ENCODE data around the gene CLTA.
"Not testable (repeated sequence)": the region's sequence is repeated elsewhere in the genome, so short reads cannot be mapped to it uniquely, and the experiment has no call there.

Gene CLTA

DNA sequence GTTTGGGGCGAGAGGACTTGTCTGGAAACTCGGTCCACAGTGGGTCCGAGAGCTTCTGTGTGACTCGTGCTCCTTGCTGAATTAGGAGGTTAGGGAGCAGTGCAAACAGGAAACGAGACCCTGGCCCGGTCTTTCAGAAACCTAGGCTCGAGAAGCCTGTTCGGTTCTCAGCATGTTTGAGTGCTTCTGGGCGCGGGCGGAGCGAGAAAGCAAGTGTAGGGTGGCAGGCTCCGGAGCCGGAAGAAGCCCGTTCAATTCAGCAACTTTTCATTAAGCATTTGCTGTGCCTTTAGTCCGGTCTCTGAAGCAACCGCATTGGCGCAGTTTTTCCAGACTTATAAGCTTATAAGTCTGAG is 547 bp downstream of the CLTA start:
- no peak for DNase-seq

DNA sequence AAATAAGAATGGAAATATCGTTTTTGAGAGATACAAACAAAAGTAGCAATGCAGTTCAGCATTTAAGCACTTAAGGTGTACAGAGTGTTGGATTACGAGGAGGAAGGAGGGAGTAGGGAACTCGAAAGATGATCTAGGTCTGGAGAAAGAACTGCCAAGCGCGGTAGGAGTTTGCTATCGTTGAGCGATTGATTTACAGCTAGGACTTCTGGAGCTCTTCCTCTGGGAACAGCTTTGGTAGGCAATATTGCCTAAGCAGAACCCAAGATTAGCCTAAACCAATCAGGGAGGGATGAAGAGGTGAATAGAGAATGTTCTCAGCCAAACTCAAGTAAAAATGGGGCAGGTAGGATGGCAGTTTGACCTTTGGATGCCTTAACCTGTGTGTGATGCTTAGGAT is 965 bp downstream of the CLTA start:
- no peak for DNase-seq

DNA sequence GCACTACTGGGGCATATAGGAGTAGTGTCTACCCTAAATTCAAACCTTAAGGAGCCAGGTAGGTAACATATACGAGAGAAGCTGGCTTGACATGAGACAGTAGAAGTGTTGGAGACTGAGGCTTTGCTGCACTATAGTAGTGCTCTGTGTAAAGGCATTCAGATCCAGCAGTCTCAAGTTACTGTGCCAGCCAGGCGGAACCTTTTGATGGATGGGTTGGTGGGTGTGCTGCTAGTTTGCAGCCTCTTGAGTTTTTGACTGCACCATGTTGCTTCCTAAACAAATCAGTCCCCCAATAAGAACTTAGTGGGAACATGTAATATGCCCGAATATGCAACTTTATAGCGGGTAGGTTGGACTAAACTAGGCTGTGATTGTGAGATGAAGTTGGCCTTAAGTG is 1.5 kb downstream of the CLTA start:
- DNase-seq = no peak

DNA sequence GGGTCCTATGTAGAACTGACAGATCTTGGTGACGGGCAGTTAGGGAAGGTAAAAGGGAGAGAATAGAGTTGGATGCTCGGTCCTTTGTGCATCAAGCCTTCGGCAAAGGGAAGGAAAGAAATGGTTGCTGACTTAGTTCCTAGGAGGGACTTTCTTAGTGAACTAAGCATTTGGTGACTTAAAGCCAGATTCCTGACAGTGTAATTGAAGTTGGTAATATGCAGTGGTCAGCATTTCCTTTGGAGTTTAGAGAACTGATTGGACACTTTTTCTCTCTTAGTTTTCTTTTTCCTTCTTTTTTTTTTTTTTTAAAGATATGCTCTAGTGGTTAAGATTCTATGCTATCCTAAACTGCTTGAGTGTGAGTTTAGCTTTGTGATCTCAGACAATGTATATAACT is 2.3 kb downstream of the CLTA start:
- no peak for DNase-seq

DNA sequence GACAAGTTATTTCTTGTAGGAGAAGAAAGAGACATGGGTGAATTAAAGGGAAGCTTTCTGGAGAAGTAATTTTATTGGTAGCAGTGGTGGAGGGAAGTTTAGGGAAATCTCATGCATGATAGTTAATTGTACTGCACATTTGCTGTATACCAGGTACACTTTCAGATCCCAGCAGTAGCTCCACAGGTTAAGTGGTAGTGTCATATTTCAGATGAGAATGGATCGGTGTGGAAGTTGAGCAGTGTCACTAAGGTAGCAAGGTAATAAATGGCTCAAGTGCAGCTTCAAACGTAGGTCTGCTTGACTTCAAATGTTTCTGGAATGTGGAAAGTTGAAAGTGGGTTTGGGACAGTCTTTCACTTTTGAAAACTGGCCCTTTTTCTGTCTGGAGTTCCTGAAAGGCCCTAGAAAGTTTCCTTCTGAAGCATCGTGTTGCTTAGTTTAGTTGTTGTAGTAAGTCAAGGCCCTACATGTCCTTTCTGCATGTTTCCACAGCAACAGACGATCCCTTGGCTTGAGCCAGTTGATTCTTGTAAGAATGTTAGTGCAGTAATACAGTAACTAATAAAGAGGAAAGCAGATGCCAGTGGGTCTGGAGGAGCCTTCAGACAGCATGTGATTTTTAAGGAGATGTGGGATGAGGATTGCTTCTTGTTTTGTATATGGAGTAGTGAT is 3.7 kb downstream of the CLTA start:
- no peak for DNase-seq

DNA sequence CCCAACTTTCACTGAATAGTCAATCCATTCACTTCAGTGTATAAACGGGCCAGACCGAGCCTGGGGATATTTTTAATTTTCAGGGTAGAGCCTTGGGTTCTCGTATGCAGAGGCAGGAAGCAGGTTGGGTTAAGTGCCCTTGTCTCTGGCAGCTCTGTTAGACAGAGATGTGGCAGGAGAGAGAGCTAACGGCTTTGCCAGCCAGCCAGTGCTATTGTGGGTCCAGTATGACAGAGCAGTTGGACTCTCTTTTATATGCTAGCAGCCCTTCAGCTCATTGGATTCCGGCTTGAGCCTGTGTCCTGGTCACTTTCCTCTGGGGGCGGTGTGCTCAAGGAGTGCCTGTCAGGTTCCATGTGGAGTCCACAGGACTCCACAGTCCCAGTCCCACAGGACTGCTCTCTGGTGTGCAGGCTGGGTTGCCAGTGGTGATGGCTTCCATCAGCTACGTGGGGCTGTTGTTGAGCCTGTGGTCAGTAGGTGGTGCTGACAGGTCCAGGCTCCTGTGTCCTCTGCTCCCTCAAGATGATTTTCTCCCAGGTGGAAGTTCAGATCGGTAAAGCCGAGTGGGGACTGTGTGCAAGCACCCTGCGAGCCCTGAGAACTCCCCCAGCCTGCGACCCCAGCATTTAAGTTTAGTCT is 14.3 kb downstream of the CLTA start:
- no peak for DNase-seq

DNA sequence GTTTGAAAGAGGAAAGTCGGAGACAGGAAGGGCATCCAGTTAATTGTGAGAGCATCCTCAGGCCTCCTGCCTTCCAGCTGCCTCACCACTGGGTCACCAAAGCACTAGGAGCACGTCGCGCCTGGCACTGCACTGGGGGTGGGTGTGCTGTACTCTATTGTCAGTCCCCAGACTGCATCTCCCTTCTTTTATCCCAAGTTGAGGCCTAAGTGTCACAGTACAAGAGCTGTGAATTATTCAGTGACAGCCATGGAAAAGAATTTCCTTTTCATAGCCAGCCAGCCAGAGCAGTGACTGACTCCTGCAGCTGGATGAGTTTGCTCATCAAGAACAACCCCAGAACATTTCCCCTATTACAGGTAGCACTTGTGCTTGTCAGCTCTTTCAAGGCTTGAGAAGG is 16.3 kb downstream of the CLTA start:
- DNase-seq = no peak

DNA sequence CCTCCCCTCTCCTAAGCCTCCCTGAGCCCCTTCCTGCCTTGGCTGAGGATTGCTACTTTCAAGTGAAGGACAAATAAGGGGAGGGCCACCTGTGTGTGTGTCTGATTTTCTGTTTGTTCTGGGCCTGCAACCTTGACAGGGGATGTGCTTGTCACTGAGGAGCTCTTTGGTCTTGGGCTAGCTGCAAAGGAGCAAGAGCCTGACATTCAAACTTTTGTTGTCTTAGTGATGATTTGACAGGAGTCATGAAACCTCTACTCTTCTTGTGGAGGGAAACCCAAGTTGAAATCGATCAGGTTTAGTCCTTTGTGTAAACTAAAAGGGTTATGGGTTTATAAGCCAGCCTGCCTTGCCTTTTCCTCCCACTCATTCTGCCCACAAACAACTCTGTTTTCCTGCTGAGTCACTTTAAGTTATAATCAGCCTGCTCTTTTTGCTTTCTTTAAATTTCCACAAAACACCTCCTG is 16.9 kb downstream of the CLTA start:
- no peak for DNase-seq

DNA sequence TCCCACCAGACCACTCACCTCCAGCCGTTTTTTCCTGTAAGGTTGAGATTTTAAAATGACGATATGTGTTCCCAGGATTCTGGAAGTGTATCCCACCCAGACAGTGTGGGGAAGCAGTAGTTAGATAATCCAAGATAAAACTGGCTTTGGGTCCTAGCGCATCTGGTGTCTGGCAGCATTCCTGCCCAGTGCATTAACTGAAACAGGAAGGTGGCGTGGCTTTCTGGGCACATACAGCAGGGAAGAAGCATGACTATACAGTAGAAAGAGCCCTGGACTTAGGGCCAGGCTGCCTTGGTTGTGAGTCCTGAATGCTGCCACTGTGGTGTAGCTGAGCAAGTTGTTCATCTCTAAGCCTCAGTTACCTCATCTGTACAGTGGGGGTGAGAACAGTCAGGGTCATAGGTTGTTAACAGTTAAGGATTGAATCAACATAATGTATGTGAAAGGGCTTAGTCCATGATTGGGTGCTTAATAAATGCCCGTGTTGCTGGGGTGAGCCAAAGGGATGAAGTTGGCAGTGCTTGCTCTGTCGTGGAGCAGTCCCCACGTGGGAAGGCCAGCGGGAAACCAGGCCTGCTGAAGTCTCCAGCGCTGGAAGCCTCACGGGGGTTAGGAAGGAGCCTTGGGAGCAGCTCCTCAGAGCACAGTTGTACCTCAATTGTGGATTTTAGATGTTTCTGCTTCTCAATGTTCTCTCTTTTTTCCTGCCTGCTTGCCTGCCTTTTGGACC is 18.0 kb downstream of the CLTA start:
- DNase-seq = no peak

DNA sequence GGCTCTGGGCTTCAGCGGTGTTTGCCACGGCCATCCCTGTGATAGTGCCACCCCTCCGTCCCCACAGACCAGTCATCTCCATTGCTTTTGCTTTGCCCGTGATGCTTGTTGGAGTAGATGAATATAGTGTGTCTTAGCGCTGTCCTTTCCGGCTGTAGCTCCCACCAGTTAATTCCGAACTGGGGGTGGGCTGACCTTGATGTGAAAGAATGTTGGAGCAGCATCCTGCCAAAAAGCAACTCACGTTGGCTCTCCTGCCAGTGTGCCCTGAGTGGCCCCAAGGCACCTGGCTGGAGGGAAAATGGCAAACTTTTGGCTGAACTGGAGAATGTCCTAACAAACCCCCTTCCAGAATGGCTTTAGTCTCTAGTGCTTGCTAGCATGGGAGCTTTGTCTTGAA is 20.0 kb downstream of the CLTA start:
- DNase-seq = no peak

DNA sequence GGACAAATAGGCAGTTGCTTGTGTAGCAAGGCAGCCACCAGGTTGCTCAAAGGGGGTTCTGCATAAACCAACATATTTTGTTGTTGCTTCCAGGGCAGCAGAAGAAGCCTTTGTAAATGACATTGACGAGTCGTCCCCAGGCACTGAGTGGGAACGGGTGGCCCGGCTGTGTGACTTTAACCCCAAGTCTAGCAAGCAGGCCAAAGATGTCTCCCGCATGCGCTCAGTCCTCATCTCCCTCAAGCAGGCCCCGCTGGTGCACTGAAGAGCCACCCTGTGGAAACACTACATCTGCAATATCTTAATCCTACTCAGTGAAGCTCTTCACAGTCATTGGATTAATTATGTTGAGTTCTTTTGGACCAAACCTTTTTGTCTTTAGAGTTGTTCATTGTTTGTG is 20.8 kb downstream of the CLTA start:
- DNase-seq = no peak

DNA sequence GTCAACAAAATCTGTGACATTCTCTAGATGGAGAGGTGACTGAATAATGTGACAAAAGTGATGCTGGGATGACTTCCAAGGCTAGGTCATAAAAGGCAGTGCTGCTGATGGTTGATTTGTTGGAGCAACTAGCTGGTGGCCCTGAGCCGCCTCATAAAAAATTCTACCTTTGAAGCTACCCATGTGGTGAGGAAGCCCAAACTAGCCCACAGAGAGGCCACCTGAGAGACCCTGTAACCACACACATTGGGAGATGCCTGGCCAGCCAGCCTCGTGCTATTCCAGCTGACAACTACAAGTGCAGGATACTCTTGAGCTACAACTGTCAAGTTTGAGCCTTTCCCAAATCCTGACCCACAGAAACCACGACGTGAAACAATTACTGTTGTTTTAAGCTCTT is 22.7 kb downstream of the CLTA start:
- DNase-seq = no peak

DNA sequence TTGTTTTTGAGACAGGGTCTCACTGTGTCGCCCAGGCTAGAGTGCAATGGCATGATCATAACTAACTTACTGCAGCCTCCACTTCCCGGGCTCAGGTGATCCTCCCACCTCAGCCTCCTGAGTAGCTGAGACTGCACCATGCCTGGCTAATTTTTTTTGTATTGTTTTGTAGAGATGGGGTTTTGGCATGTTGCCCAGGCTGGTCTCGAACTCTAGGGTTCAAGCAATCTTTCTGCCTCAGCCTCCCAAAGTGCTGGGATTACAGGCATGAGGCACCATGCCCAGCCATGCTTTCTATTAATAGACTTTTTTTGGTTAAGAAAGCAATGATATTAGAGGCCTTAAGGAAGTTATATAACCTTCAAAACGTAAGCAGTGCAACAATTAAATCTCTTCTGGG is 23.3 kb downstream of the CLTA start:
- no peak for DNase-seq

DNA sequence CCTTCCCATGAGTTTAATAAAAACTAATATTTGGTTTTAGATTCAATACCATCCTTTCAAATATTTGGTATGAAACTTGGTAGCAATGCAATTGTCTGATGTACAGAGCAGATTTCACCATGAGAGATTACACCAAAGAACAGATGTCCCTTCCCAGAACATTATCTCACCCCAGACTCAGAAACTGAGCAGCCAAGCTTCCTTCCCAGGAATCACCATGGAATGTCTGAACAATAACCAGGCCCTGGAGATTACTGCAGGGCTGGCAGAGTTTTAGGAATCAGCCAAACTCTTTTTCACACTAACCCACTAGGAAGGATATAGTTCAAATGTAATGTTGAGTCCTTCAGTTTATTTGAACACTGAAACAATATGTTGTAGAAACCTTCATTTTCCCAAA is 23.9 kb downstream of the CLTA start:
- no peak for DNase-seq

DNA sequence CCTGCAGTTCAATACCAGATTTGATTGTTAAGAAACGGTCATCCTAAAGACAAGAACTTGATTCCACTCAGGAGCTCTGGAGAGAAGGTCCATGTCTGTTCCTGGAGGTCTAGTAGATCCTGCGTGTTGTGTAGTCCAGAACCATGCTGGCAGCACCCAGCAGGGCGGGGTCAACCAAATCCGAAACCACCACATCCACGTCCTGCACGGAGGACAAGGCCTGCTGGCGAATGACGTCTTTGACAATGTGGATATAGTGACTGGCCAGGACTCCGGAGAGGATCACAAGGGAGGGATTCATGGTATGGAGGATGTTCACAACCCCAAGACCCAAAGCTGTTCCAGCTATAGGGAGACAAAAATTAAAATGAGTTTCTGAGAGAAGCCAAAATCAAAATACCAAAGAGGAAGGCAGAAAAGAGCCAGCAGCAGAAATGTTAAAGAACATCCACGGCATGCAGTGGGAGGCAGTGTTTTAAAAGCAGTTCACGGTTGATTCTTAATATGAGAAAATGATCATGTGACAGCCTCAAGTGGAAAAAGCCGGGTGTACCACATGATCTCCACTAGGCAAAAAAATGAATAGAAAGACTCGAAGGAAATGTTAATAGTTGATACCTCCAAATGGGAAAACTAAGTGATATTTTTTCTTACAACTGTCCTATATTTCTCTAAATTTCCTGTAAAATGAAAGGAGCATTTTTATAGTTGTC is 26.7 kb downstream of the CLTA start:
- no peak for DNase-seq

DNA sequence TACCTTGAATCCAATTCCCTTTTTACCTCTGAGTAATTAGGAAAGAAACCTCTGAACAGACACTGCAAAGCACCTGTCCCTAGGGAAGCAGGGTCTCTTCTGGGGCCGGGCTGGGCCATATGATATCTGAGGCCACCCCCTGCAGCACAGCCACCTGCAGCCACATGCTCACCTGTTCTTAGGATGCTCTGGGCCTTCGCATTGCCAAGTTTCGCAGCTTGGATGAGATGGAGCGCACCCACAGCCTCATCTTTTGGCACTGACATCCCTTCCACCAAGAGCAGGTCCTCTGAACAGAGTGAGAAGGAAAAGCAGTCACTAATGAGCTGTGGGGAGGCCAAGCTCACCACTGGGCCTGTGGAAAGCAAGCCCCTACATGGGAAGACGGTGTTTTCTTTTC is 27.3 kb downstream of the CLTA start:
- no peak for DNase-seq

DNA sequence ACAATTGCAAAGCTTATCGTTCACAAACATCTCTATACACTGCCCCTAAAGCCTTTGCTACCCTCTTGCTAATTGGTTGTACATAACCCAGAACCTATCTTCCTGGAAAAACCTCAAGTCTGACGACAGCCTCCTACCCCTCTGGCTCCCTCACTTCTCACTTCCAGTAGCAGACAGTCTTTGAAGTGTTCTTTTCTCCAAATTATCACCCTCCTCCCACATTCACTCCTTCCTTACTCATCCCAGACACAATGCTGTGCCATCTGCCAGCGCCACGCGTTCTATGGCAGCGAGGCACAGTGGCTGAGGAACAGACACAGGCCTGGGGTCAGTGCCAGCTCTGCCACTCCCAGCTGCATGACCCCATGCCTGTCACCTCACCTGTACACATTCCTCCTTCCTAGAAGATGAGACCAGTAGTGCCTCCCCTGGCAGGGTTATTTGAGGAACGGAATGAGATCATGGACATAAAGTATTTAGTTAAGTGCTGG is 27.7 kb downstream of the CLTA start:
- no peak for DNase-seq

DNA sequence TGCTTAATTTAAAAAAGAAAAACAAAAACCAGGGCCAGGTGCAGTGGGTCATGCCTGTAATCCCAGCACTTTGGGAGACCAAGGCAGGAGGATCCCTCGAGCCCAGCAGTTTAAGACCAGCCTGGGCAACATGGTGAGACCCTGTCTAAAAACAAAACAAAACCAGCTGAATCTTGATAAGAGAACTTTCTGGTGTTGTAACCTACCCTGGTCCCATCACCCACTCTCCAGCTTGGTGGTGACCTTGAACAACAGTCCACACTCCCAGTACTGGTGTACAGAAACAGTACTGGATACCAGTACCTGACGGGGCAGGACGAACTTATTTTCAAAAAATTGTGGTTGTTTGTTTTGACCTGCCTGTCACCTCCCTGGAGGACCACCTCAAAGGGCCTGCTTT is 30.9 kb downstream of the CLTA start:
- DNase-seq = no peak

DNA sequence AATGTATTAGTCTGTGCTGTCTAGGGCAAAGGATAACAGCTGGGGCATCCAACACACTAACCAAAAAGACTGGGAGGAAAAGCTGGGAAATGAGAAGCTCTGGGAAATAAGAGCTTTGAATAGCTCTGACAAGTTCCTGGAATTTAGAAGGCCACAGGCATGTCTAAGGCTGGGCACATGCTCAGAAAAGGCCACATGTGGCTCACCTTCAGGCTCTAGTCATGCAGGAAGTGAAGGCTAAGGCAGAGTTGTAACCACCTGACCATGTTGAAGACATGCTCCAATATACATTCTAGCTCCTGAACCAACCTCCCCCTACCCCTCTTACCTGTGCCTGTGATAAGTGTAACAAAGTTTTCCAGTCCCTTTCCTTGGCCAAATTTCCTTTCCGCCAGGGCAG is 31.7 kb downstream of the CLTA start:
- DNase-seq = no peak

DNA sequence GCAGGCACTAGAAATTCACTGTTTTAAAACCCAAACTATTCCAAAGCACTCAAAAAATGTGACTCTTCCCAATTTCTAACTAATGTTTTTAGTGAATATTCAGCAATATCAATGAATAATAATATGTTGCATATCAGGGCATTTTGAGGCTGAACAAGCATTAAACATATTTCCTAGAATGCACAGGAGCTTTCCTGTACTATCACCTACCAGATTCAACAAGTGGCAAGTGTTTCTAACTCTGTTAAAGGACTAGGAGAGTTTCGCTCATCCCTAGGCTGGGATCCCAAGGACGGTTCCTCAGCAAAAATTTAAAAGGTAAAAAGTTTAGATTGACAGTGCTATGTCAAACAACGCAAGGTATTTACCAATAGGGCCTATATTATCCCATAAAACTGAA is 46.5 kb downstream of the CLTA start:
- no peak for DNase-seq

DNA sequence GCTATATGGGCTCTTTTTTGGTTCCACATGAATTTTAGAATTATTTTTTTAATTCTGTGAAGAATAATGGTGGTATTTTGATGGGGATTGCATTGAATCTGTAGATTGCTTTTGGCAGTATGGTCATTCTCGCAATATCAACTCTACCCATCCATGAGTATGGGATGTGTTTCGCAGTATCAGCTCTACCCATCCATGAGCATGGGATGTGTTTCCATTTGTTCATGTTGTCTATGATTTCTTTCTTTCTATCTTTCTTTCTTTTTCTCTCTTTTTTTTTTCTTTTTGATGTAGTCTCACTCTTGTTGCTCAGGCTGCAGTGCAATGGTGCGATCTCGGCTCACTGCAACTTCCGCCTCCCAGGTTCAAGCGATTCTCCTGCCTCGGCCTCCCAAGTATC is 48.5 kb downstream of the CLTA start:
- not testable (repeated sequence) for DNase-seq

DNA sequence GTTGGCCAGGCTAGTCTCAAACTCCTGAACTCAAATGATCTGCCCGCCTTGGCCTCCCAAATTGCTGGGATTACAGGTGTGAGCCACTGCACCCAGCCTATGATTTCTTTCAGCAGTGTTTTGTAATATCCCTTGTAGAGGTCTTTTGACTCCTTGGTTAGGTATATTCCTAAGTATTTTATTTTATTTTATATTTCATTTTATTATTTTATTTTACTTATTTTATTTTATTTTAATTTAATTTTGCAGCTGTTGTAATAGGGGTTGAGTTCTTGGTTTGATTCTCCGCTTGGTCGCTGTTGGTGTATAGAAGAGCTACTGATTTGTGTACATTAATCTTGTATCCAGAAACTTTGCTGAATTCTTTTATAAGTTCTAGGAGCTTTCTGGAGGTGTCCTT is 49.0 kb downstream of the CLTA start:
- DNase-seq = not testable (repeated sequence)

DNA sequence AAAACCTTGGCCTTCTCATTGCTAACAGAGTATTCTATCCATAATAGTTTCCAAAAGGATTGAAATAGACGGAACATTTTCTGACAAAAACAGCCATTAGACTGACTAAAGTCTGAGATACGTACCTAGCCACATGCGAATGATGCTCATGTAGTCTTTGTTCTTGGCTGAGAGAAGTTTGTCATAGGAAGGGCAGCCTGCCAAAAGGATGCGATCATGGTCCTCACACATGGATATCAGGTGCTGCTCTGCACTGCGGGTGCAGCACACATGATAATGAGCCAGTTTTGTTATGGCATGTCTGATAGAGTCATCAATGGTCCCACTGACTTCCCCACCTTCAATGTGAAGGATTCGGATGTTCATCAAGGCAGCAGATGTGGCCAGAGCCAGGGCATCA is 55.2 kb downstream of the CLTA start:
- DNase-seq = no peak

DNA sequence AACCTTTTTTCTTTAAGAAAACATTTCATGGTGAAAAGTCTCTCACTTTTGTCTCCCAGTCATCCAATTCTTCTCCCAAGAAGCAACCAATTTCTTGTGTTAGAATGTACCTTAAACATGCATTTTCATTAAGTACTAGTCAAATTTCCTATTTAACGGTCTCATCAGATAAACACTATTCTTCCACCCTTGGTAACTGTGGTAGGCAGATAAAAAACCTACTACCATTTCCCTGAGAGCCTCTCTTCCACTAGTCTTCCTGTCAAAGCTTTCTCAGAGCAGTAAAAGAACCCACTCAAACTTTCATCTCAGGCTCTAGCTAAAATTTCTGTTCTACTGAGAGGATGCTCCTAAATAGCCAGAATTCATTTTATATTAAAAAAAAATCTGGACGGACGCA is 56.6 kb downstream of the CLTA start:
- no peak for DNase-seq
